Endothelial cell of hepatic sinusoid (primary cell): ENCODE data around the gene PLA2G4F.
"Not testable (repeated sequence)": the region's sequence is repeated elsewhere in the genome, so short reads cannot be mapped to it uniquely, and the experiment has no call there.

Experiments
- in situ Hi-C: cut with HindIII; loops from 2 replicates; pipeline ENCODE4 v1.10.0; 2017; ENCODE audit warnings: low sequenced_read_pairs

PLA2G4F gene

GRCh38 chr15:42102646-42103235 is 53.7 kb downstream of the PLA2G4F start:
- in situ Hi-C loops = no loop called here

GRCh38 chr15:42101861-42102260 is 54.6 kb downstream of the PLA2G4F start:
- in situ Hi-C loops = no loop called here

GRCh38 chr15:42100021-42100800 is 56.2 kb downstream of the PLA2G4F start:
- in situ Hi-C loops = no loop called here

GRCh38 chr15:42097018-42097417 is 59.4 kb downstream of the PLA2G4F start:
- in situ Hi-C loops = no loop called here

GRCh38 chr15:42094512-42094963 is 61.9 kb downstream of the PLA2G4F start, which contains the start of gene PLA2G4D:
PLA2G4D (minus strand) TSS chr15:42094562; CDS start chr15:42094459, 103 bp downstream.
- in situ Hi-C loops = no loop called here

- in situ Hi-C loops = no loop called here
Observed at GRCh38 chr15:42093966-42094365, 62.5 kb downstream of the PLA2G4F start.

GRCh38 chr15:42092398-42093318 is 63.8 kb downstream of the PLA2G4F start:
- in situ Hi-C loops = no loop called here

GRCh38 chr15:42091753-42092397 is 64.6 kb downstream of the PLA2G4F start:
- in situ Hi-C loops = not testable (repeated sequence)

- in situ Hi-C loops = no loop called here
Observed at GRCh38 chr15:42090781-42091180, 65.7 kb downstream of the PLA2G4F start.

- in situ Hi-C loops = no loop called here
Observed at GRCh38 chr15:42090370-42090769, 66.1 kb downstream of the PLA2G4F start.

GRCh38 chr15:42089942-42090341 is 66.5 kb downstream of the PLA2G4F start:
- in situ Hi-C loops = no loop called here
